Cardiac muscle cell (in vitro differentiated cells and primary cell): ENCODE results near the gene ARHGEF17. TPM values are rescaled to one million over a fixed set of nuclear protein-coding genes. Genes with fewer than 3 reads are reported as not detected.
A peak's percentile ranks its signal among the peaks of the same experiment; 100 is the strongest.

ENCODE experiments used
- DNase-seq, 2 donors: peaks; one replicate each; pipeline versions ENCODE4 v3.0.0 to v3.0.0-alpha.2; 2010 to 2017; ENCODE audit warnings: low read depth in 1 of 2, low spot score in 1 of 2
- H3K27ac ChIP-seq: fragments of 200-600 bp; sonication (generic); 2 replicates; pipeline ENCODE4 v1.5.1; 2016
- H3K27me3 ChIP-seq: fragments of 200-600 bp; sonication (generic); 2 replicates; pipeline ENCODE4 v1.6.0; 2016; ENCODE audit warnings: control low read depth
- H3K36me3 ChIP-seq: fragments of 200-600 bp; sonication (generic); 2 replicates; pipeline ENCODE4 v1.5.1; 2016; ENCODE audit warnings: control low read depth
- H3K4me1 ChIP-seq: fragments of 200-600 bp; sonication (generic); 2 replicates; pipeline ENCODE4 v1.8.1; 2017; ENCODE audit warnings: low read depth, mild to moderate bottlenecking, mixed run types
- H3K4me3 ChIP-seq: fragments of 200-600 bp; sonication (generic); 2 replicates; pipeline ENCODE4 v1.5.1; 2016; ENCODE audit warnings: mild to moderate bottlenecking
- H3K9me3 ChIP-seq: fragments of 200-600 bp; sonication (generic); 2 replicates; pipeline ENCODE4 v1.5.1; 2017; ENCODE audit warnings: low read depth, mild to moderate bottlenecking, control low read depth
- CTCF ChIP-seq: IDR thresholded peaks from 2 replicates; pipeline ENCODE4 v1.5.1; 2012; ENCODE audit warnings: low read depth, mild to moderate bottlenecking, low read length
- polyA plus RNA-seq: library from polyadenylated mRNA; unstranded; fragments of >200 nt; fragmentation: Nextera tagmentation; extraction: Ambion mirVana; gene quantifications from 2 replicates; pipeline ENCODE4 v1.2.1, GENCODE V29; 2016
- total RNA-seq: library from RNA; depleted of rRNA; stranded (reverse); fragments of >200 nt; gene quantifications from 2 replicates; pipeline ENCODE4 v1.2.3, GENCODE V29; 2016

The ARHGEF17 gene
- total and polyA plus RNA-seq, 2 experiments from 2014 or later: 26.5 to 60.3 TPM

DNA sequence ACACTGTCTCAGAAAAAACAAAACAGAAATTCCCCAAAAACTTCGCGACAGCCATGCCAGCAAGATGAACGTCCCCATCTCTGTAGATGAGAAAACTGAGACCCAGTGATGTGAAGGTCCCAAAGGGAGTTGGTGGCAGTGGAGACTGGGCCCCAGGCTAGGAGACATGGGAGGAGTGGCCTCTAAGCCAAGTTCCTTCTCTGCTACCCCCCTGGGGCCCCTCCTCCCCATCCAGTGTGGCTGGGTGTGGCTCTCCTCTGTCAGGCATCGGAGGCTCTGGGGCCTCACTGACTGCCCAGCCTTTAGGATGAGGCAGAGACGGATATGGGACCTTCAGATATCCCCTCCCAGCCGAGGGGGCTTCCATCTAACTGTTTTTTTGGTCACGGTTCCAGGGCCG, 77.9 kb downstream of the ARHGEF17 start:
- H3K36me3 ChIP-seq: no peaks in the 10 kb centered on the region
- no peaks in the 10 kb centered on the region for H3K9me3 ChIP-seq
- H3K27me3 ChIP-seq: no peaks in the 10 kb centered on the region
- DNase-seq: no peak
- no peak overlapping the region for H3K27ac ChIP-seq
- peaks cover 50% of the 10 kb centered on the region for H3K4me1 ChIP-seq
- TF ChIP-seq CTCF: no peak
- no peak overlapping the region for H3K4me3 ChIP-seq

DNA sequence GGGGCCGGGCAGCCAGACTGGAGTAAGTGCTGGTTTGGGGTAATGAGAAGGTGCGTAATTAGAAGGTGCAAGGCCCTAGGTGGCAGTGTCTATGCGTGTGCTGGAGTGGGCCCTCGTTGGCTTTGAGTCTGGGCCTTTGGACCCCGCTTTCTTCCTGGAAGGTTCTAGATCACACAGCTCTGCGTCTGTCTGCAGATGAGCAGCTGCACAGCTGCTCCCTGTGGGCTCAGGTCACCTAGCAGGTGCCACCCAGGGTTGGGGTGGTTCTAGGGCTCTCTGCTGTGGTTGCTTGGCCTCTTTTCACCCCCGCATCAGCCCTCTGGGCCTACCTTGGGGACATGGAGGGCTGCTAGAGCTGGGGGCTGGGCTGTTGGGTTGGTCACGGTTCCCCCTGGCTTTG, 78.5 kb downstream of the ARHGEF17 start:
- TF ChIP-seq CTCF: no peak
- H3K27me3 ChIP-seq: no peaks in the 10 kb centered on the region
- no peak for DNase-seq
- no peak overlapping the region for H3K27ac ChIP-seq
- no peaks in the 10 kb centered on the region for H3K9me3 ChIP-seq
- no peak overlapping the region for H3K4me3 ChIP-seq
- peaks cover 45% of the 10 kb centered on the region for H3K4me1 ChIP-seq
- no peaks in the 10 kb centered on the region for H3K36me3 ChIP-seq

GRCh38 chr11:73387594-73388264, 79.7 kb downstream of the ARHGEF17 start:
- no peak overlapping the region for H3K4me3 ChIP-seq
- no peak for TF ChIP-seq CTCF
- H3K27ac ChIP-seq: peak overlapping the region; percentile 52

DNA sequence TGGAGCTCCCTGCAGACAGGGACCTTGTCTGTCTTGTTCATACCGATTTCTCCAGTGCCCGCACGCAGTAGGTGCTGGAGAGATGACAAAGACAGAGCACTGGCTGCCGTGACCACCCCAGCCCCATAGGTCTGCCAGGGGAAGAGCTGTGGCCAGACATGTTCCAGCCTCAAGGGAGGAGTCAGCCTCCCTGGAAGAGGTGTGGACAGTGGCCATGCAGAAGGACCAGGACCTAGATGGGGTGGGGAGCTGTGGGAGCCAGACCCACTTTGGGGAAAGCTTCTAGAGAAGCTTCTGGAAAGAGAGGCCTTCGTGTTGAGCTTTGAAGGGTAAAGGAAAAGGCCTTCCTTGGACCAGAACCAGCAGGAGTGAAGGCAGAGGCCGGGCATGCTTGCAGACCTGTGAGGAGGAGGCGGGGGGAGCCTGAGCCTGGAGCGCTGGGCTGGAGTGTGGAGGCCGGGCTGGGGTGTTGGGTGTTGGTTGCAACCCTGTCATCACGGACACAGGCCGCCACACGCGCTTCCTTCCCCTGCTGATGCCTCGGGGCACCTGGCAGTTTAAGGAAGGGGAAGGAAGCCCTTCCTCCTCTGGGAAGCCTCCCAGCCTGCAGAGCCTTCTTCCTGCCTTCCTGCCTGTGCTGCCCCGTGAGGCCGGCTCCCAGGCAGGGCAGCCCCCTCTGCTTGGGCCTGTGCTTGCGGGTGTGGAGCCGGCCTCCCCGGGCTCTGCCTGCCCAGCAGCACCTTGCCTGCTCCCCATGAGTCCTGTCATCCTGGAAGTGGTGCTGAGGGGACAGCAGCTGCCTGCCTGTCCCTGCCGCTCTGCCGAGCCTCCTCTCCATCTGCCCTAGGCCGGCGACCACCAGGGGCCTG, 80.4 kb downstream of the ARHGEF17 start:
- TF ChIP-seq CTCF: no peak
- H3K9me3 ChIP-seq: no peaks in the 10 kb centered on the region
- no peak overlapping the region for H3K4me3 ChIP-seq
- peaks cover 26% of the 10 kb centered on the region for H3K4me1 ChIP-seq
- H3K27me3 ChIP-seq: no peaks in the 10 kb centered on the region
- peak in 1 of 2 donors; percentile 40 for DNase-seq
- H3K36me3 ChIP-seq: no peaks in the 10 kb centered on the region
- H3K27ac ChIP-seq: peak overlapping the region; percentile 16

More at GRCh38 chr11:73387594-73388264, 79.7 kb downstream of the ARHGEF17 start:
- Histone ChIP-seq H3K4me1 (peaks cover 33% of the 10 kb centered on the region), H3K9me3 (no peaks in the 10 kb centered on the region), H3K36me3 (no peaks in the 10 kb centered on the region), H3K27me3 (no peaks in the 10 kb centered on the region)
- peak in 1 of 2 donors; percentile 59 for DNase-seq

DNA sequence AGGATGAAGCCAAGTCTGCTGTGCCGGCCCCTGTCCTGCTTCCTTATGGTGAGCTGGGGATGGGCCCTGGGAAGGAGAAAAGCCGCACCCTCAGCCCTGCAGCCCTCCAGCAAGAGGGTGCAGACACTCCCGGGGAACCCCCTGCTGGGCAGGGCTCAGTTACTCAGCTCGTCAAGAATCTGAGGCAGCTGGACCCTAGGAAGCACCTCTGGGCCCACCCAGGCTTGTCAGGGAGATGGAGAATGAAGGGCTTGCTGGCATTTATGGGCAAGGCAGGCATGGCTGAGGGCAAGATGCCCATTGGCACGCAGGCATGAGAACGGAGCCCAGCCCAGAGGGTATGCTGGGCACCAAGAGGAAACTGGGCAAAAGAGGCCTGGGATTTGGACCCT, 81.1 kb downstream of the ARHGEF17 start:
- Histone ChIP-seq H3K27me3 (no peaks in the 10 kb centered on the region), H3K4me1 (peaks cover 21% of the 10 kb centered on the region), H3K9me3 (no peaks in the 10 kb centered on the region), H3K4me3 (no peak overlapping the region), H3K36me3 (no peaks in the 10 kb centered on the region), H3K27ac (no peak overlapping the region)
- no peak for TF ChIP-seq CTCF
- no peak for DNase-seq
